ENCODE measurements around the gene KLHL3. TPM values are rescaled to one million over a fixed set of nuclear protein-coding genes. Genes with fewer than 3 reads are reported as not detected.

The KLHL3 gene
- total and polyA plus RNA-seq, 8 donors, result 1.8 to 6.6 (median 3.1) TPM

- Histone ChIP-seq H3K36me3 (no peaks in the 10 kb centered on the region), H3K27me3 (no peaks in the 10 kb centered on the region), H3K4me3 (no peak overlapping the region), H3K27ac (no peak overlapping the region), H3K4me1 (peaks cover 8 to 20% (median 9%) of the 10 kb centered on the region in 3 donors), H3K9me3 (no peaks in the 10 kb centered on the region)
- no peak for DNase-seq
- ATAC-seq, result no peak
- FAIRE-seq, result no peak
- intact Hi-C loops (cut with DNase I), result no loop called here
- no peak for TF ChIP-seq CTCF (IDR thresholded peaks at IDR 0.05)
Observed at GRCh38 chr5:137714946-137715345, 20.9 kb downstream of the KLHL3 start.

DNA sequence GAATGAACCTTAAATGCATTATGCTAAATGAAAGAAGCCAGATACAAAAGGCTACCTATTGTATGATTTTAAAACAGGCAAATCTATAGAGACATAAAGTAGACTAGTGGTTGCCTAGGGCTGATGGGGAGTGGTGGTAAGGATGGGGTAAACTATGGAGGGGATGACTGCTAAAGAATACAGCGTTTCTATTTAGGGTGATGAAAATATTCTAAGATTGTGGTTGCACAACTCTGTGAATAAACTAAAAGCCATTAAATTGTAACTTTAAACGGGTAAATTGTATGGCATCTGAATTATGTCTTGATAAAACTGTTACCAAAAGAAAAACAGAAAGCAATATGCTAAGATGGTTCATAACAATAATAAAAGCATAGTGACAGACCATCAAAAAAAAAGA is 21.4 kb downstream of the KLHL3 start:
- no peak for ATAC-seq
- H3K27ac ChIP-seq, result no peak overlapping the region
- no peak overlapping the region for H3K4me3 ChIP-seq
- 81% methylated on average over 2 of the region's 2 CpGs for WGBS, 2 donors
- peaks cover 7 to 15% (median 9%) of the 10 kb centered on the region in 3 donors for H3K4me1 ChIP-seq
- no peak for DNase-seq
- intact Hi-C loops (cut with DNase I), result no loop called here
- no peaks in the 10 kb centered on the region for H3K36me3 ChIP-seq
- TF ChIP-seq CTCF (IDR thresholded peaks at IDR 0.05), result no peak
- H3K27me3 ChIP-seq, result no peaks in the 10 kb centered on the region
- H3K9me3 ChIP-seq, result no peaks in the 10 kb centered on the region
- no peak for FAIRE-seq

DNA sequence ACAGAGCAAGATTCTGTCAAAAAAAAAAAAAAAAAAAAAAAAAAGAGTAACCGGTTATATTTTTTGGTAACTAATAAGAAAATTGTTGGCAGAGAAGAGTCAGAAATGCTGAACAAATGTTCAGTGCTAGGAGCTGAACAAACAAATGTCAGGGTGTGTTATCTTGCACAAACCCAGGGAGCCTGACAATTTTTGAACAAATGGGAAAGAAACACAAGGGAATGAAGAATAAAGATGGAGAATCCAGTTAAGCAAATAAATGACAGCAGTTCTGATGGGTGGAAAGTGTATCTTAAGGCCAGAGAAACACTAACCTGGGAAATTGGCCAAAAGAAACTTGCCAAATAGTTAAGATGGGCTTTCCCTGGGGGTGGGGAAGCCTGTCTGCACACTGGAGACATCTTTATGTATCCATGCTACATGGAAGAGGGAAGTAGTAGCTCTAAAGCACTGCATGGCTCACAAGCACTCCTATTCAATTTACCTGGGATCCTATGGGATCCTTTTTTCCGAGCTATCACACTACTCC is 23.7 kb downstream of the KLHL3 start:
- TF ChIP-seq CTCF (IDR thresholded peaks at IDR 0.05), result no peak
- WGBS, 2 donors, result 56 to 68% methylated on average over 2 of the region's 2 CpGs
- Histone ChIP-seq H3K9me3 (no peaks in the 10 kb centered on the region), H3K27ac (no peak overlapping the region), H3K4me1 (peaks cover 0 to 10% (median 5%) of the 10 kb centered on the region in 3 donors), H3K27me3 (no peaks in the 10 kb centered on the region), H3K4me3 (no peak overlapping the region), H3K36me3 (no peaks in the 10 kb centered on the region)
- no peak for DNase-seq
- peak in 1 of 4 donors; percentile 42 for ATAC-seq
- intact Hi-C loops (cut with DNase I), result no loop called here
- FAIRE-seq, result no peak

GRCh38 chr5:137710086-137710485 is 25.8 kb downstream of the KLHL3 start:
- ATAC-seq (no peak), FAIRE-seq (no peak), DNase-seq (no peak)
- Histone ChIP-seq H3K4me3 (no peak overlapping the region), H3K27ac (no peak overlapping the region), H3K4me1 (peaks cover 0 to 10% (median 5%) of the 10 kb centered on the region in 3 donors), H3K9me3 (no peaks in the 10 kb centered on the region), H3K36me3 (no peaks in the 10 kb centered on the region), H3K27me3 (no peaks in the 10 kb centered on the region)
- TF ChIP-seq CTCF (IDR thresholded peaks at IDR 0.05), result no peak
- WGBS, 2 donors, result 93 to 94% methylated on average over 5 of the region's 5 CpGs
- intact Hi-C loops (cut with DNase I), result no loop called here

- TF ChIP-seq CTCF (IDR thresholded peaks at IDR 0.05), result no peak
- WGBS, 2 donors, result 64 to 74% methylated on average over 3 of the region's 3 CpGs
- FAIRE-seq (no peak), DNase-seq (peak in 1 of 6 donors; percentile 32), ATAC-seq (peak; percentile 39 to 73 (median 58))
- H3K4me1 ChIP-seq, result peaks cover 0 to 10% (median 5%) of the 10 kb centered on the region in 3 donors
- H3K4me3 ChIP-seq, result no peak overlapping the region
- H3K27ac ChIP-seq, result no peak overlapping the region
- intact Hi-C loops (cut with DNase I), result no loop called here
- H3K9me3 ChIP-seq, result no peaks in the 10 kb centered on the region
- no peaks in the 10 kb centered on the region for H3K27me3 ChIP-seq
- no peaks in the 10 kb centered on the region for H3K36me3 ChIP-seq
Observed at GRCh38 chr5:137708796-137709559, 26.9 kb downstream of the KLHL3 start.
